GM12878 (cell line): ENCODE results near the gene HIVEP3. TPM values are rescaled to one million over a fixed set of nuclear protein-coding genes. Genes with fewer than 3 reads are reported as not detected.

ENCODE experiments used
- ATAC-seq: fragments of 200-7000 bp; cut with Tn5 transposase; 3 replicates; pipeline ENCODE4 v1.9.1; 2020; ENCODE audit warnings: mild to moderate bottlenecking, moderate library complexity
- BruUV-seq: library from RNA; stranded (reverse); fragments of 400-500 nt; replicated peaks from 2 replicates; lab custom pipeline; 2021; lab: Mats Ljungman, UMichigan
- CTCF ChIA-PET: fragments of 300-600 bp; sonication (Branson Sonifier 250); formaldehyde crosslinking; extraction: SDS; loops from one replicate; lab custom pipeline; 2021; ENCODE audit warnings: inconsistent platforms; lab: Yijun Ruan, JAX
- POLR2A ChIA-PET: fragments of 350-600 bp; formaldehyde crosslinking; extraction: SDS; loops from one replicate; lab custom pipeline; 2021; ENCODE audit warnings: inconsistent platforms; lab: Charles Lee
- RAD21 ChIA-PET: fragments of 300-600 bp; sonication (Branson Sonifier 250); formaldehyde crosslinking; loops from one replicate; lab custom pipeline; 2023; ENCODE audit warnings: antibody characterized with exemption; ENCODE audit not compliant: unreplicated experiment; lab: Charles Lee
- SMC1A ChIA-PET: fragments of 300-600 bp; sonication (Branson Sonifier 250); formaldehyde crosslinking; loops from one replicate; lab custom pipeline; 2023; ENCODE audit not compliant: unreplicated experiment, uncharacterized antibody; lab: Charles Lee
- DNase-seq: peaks from one replicate; pipeline ENCODE4 v3.0.0-alpha.2; 2011; ENCODE audit warnings: low read depth, low spot score
- FAIRE-seq: peaks from 3 replicates; lab custom pipeline; 2011; peaks lifted over from hg19 to GRCh38; lab: Jason Lieb, UNC
- H2AFZ ChIP-seq: 2 replicates; pipeline ENCODE4 v1.6.0; 2011; ENCODE audit warnings: low read depth, low read length, control low read depth; ENCODE audit not compliant: control insufficient read depth
- H3K27ac ChIP-seq: 2 replicates; pipeline ENCODE4 v1.5.1; 2011; ENCODE audit warnings: control low read depth; ENCODE audit not compliant: control insufficient read depth, insufficient read depth
- H3K27me3 ChIP-seq, 2 experiments: replicated peaks in 1 of 2; 2 replicates each; pipeline versions ENCODE4 v1.6.0 to v1.6.1; 2011; ENCODE audit warnings: low read length in 1 of 2; ENCODE audit not compliant: control insufficient read depth in 2 of 2, insufficient read depth in 2 of 2
- H3K36me3 ChIP-seq, 2 experiments: 2 replicates each; pipeline ENCODE4 v1.5.1; 2011; ENCODE audit warnings: low read length in 1 of 2; ENCODE audit not compliant: control insufficient read depth in 2 of 2, insufficient read depth in 2 of 2
- H3K4me1 ChIP-seq: 2 replicates; pipeline ENCODE4 v1.6.1; 2011; ENCODE audit warnings: mild to moderate bottlenecking, low read length, moderate library complexity, mixed read lengths; ENCODE audit not compliant: control insufficient read depth, insufficient read depth
- H3K4me2 ChIP-seq: 2 replicates; pipeline ENCODE4 v1.6.0; 2011; ENCODE audit warnings: control low read depth; ENCODE audit not compliant: control insufficient read depth, insufficient read depth
- H3K4me3 ChIP-seq: fragments of 200-600 bp; sonication (generic); 2 replicates; pipeline ENCODE4 v1.5.1; 2016
- H3K79me2 ChIP-seq: 2 replicates; pipeline ENCODE4 v1.6.0; 2011; ENCODE audit warnings: low read length; ENCODE audit not compliant: control insufficient read depth, insufficient read depth
- H3K9ac ChIP-seq: 2 replicates; pipeline ENCODE4 v1.8.0; 2011; ENCODE audit warnings: low read length, control low read depth, mixed read lengths; ENCODE audit not compliant: control insufficient read depth, insufficient read depth
- H3K9me3 ChIP-seq: replicated peaks from 3 replicates; pipeline ENCODE4 v1.5.1; 2011; ENCODE audit warnings: mild to moderate bottlenecking, low read length; ENCODE audit not compliant: control insufficient read depth, insufficient read depth
- H4K20me1 ChIP-seq: 2 replicates; pipeline ENCODE4 v1.6.0; 2011; ENCODE audit not compliant: control insufficient read depth, insufficient read depth
- CBFB ChIP-seq: IDR thresholded peaks from 2 replicates; pipeline ENCODE4 v1.6.1; 2016; ENCODE audit warnings: antibody characterized with exemption, low read depth
- CHD1 ChIP-seq: IDR thresholded peaks from 2 replicates; pipeline ENCODE4 v1.6.1; 2012; ENCODE audit warnings: low read depth, low read length, improper control_type of control experiment
- CHD2 ChIP-seq: IDR thresholded peaks from 2 replicates; pipeline ENCODE4 v1.6.1; 2011; ENCODE audit warnings: low read depth, low read length, improper control_type of control experiment, borderline replicate concordance
- CHD4 ChIP-seq: fragments of 200-600 bp; sonication (generic); IDR thresholded peaks from 2 replicates; pipeline ENCODE4 v1.6.1; 2016; ENCODE audit warnings: mild to moderate bottlenecking
- EED ChIP-seq: sonication (generic); IDR thresholded peaks from 2 replicates; pipeline ENCODE4 v1.6.1; 2016; ENCODE audit warnings: antibody characterized with exemption, low read depth
- EP300 ChIP-seq, 2 experiments: fragments of 150-350 bp in 1 of 2; IDR thresholded peaks; 2 replicates each; pipeline ENCODE4 v1.6.1; 2011 to 2012; ENCODE audit warnings: low read depth in 2 of 2, low read length in 2 of 2, borderline replicate concordance in 1 of 2, improper control_type of control experiment in 1 of 2, inconsistent platforms in 1 of 2; ENCODE audit not compliant: control insufficient read depth in 1 of 2
- EZH2 ChIP-seq: IDR thresholded peaks from 2 replicates; pipeline ENCODE4 v1.6.1; 2012; ENCODE audit warnings: low read depth, mild to moderate bottlenecking, control low read depth, inconsistent platforms, low read length, borderline replicate concordance; ENCODE audit not compliant: control insufficient read depth
- KAT2A ChIP-seq: conservative IDR thresholded peaks from 2 replicates; pipeline ENCODE4 v1.6.1; 2011; ENCODE audit warnings: low read depth, low read length; ENCODE audit not compliant: control insufficient read depth
- MYB ChIP-seq: fragments of 150-350 bp; IDR thresholded peaks from 2 replicates; pipeline ENCODE4 v1.6.1; 2014; ENCODE audit warnings: mild to moderate bottlenecking, low read depth, low read length, borderline replicate concordance
- NFYA ChIP-seq: IDR thresholded peaks from 2 replicates; pipeline ENCODE4 v1.6.1; 2011; ENCODE audit warnings: low read depth, mild to moderate bottlenecking, low read length, improper control_type of control experiment, borderline replicate concordance
- RUNX3 ChIP-seq: IDR thresholded peaks from 2 replicates; pipeline ENCODE4 v1.6.1; 2012; ENCODE audit warnings: low read length, inconsistent platforms
- SMARCA5 ChIP-seq: fragments of 450-650 bp; IDR thresholded peaks from 2 replicates; pipeline ENCODE4 v1.6.1; 2017; ENCODE audit warnings: mild to moderate bottlenecking
- YY1 ChIP-seq: IDR thresholded peaks from 2 replicates; pipeline ENCODE4 v1.6.1; 2011; ENCODE audit warnings: low read depth, mild to moderate bottlenecking, low read length
- ZNF622 ChIP-seq: fragments of 450-650 bp; IDR thresholded peaks from 2 replicates; pipeline ENCODE4 v1.6.1; 2017; ENCODE audit warnings: mild to moderate bottlenecking, inconsistent platforms
- WGBS: methylation state at CpG from one replicate; pipeline ENCODE4 v1.1.6; 2016; ENCODE audit warnings: low lambda C conversion rate; ENCODE audit not compliant: insufficient replicate concordance, insufficient coverage; ENCODE audit errors: missing lambda C conversion rate; 5-methylcytosine and 5-hydroxymethylcytosine counted together
- in situ Hi-C: fragments of 300-500 bp; cut with MboI; formaldehyde crosslinking; loops from 9 replicates; pipeline ENCODE4 v1.14.3; 2018; ENCODE audit warnings: mixed read lengths
- intact Hi-C: fragments of 100-400 bp; cut with micrococcal nuclease; formaldehyde crosslinking; loops from one replicate; pipeline ENCODE4 v1.14.2; 2022; ENCODE audit not compliant: unreplicated experiment
- polyA plus RNA-seq, 11 experiments: library from polyadenylated mRNA; depleted of rRNA in 4 of 11; unstranded in 6 of 11; stranded (reverse) in 5 of 11; fragments of >200 nt; fragmentation: Nextera tagmentation in 4 of 11; fragmentation: Illumina TruSeq in 1 of 11; extraction: Ambion mirVana in 4 of 11; extraction: Trizol in 1 of 11; gene quantifications; 1 replicate in 1 of 11; 2 replicates in 10 of 11; pipeline versions ENCODE4 v1.2.1 to v1.2.3, GENCODE V29; 2011 to 2016; ENCODE audit warnings: inconsistent platforms in 2 of 11, missing spikeins in 2 of 11, low read depth in 1 of 11
- total RNA-seq, 4 experiments: library from RNA; depleted of rRNA in 3 of 4; stranded (reverse); fragments of >200 nt in 3 of 4; fragmentation: Illumina TruSeq in 1 of 4; extraction: Trizol in 1 of 4; gene quantifications; 2 replicates each; pipeline versions ENCODE4 v1.2.1 to v1.2.3, GENCODE V29; 2013 to 2021
- TF ChIP-seq, protein P1 (sequence below): fragments of 450-650 bp; formaldehyde crosslinking; IDR thresholded peaks from 2 replicates; pipeline ENCODE4 v1.4.0; 2020; ENCODE audit warnings: mild to moderate bottlenecking, moderate library complexity
- TF ChIP-seq, protein P2 (sequence below): IDR thresholded peaks from 2 replicates; pipeline ENCODE4 v1.6.1; 2012; ENCODE audit warnings: mild to moderate bottlenecking, low read depth, low read length

The HIVEP3 gene
- total and polyA plus RNA-seq, 10 of the 15 experiments (the other 5 are each of a cell fraction or from before 2014, with no cell fraction given): 1.8 to 13.6 (median 3.8) TPM

DNA sequence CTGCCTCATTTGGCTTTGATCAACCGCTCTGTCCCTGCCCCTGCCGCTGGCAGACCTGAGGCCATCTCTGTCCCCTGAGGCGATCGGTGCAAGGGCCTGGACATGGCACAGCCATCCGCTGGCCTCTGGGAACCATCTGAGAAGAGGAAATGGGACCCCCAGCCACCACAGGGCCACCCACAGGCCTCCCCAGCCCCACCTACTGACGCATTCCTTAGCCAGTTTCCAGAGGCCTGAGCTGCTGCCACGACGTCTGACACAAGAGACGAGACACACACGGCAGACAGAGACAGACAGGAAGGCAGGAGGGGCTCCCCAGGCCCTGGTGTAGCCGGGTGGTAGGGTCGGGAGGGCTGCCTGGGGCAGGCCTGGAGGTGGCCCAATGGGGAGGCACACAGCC is 397.0 kb downstream of the HIVEP3 start (continued):
- TF ChIP-seq SMARCA5 (no peak), RUNX3 (no peak), CHD4 (no peak), MYB (no peak), ZNF622 (no peak), CHD1 (no peak), KAT2A (no peak)

DNA sequence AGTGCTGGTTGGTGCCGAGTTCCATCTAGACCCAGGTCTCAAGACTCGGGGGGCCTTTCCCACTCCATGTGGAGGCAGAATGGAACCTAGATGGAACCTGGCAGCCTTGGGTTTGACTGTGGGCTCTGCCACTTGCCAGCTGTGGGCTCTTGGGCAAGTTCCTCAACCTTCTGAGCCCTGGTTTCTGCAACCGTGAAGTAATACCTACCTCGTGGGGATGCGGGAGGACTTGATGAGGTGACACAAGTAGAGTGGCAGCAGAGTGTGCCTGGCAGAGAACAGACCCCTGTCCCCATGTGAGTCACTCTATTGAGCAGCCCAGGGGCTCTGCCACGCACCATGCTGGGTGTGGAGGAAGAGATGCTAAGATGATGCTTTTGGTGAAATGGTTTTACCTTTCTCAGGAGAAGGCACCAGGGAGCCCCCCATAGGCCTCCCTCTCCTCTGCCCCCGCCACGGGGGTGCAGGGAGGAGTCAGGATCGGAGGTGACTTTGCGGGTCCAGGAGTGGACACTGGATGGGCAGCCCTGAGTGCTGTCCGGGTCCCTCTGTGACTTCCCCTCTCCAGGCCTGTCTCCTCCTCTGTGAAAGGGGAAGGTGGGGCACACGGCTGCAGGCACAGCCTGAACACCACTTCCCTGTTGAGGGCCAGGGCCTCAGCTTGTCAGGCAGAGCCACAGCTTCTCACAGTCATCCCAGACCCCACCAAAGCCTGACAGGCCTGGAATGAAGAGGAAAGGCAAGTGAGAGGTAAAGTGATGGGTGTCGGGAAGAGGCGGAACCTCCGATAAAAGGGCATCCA is 397.6 kb downstream of the HIVEP3 start:
- Histone ChIP-seq H3K9ac (no peak overlapping the region), H3K4me1 (peaks cover 6% of the 10 kb centered on the region; the same call in 1 of the 2 replicates), H3K79me2 (no peaks in the 10 kb centered on the region), H3K9me3 (no peaks in the 10 kb centered on the region), H4K20me1 (no peaks in the 10 kb centered on the region), H3K27me3 (no peaks in the 10 kb centered on the region), H3K4me2 (no peak overlapping the region), H3K36me3 (no peaks in the 10 kb centered on the region; a peak in 2 of 4 replicates), H2AFZ (no peak overlapping the region), H3K4me3 (no peak overlapping the region), H3K27ac (no peak overlapping the region)
- RAD21 ChIA-PET: no interaction called here
- intact Hi-C loops (no loop called here), in situ Hi-C loops (no loop called here)
- CTCF ChIA-PET: no interaction called here
- SMC1A ChIA-PET: interaction anchor here (1.2 kb wide), 1 partner anchor 54 kb away, joined by 3 read pairs; no protein-coding TSS in a partner anchor
- POLR2A ChIA-PET: interaction anchor here (0.6 kb wide), 1 partner anchor 87 kb away, joined by 3 read pairs; no protein-coding TSS in a partner anchor
- ATAC-seq: no peak
- BruUV-seq: no TSS peak
- no peak for FAIRE-seq
- WGBS: 57% methylated on average over 12 of the region's 15 CpGs
- no peak for DNase-seq
- TF ChIP-seq, protein P1, sequence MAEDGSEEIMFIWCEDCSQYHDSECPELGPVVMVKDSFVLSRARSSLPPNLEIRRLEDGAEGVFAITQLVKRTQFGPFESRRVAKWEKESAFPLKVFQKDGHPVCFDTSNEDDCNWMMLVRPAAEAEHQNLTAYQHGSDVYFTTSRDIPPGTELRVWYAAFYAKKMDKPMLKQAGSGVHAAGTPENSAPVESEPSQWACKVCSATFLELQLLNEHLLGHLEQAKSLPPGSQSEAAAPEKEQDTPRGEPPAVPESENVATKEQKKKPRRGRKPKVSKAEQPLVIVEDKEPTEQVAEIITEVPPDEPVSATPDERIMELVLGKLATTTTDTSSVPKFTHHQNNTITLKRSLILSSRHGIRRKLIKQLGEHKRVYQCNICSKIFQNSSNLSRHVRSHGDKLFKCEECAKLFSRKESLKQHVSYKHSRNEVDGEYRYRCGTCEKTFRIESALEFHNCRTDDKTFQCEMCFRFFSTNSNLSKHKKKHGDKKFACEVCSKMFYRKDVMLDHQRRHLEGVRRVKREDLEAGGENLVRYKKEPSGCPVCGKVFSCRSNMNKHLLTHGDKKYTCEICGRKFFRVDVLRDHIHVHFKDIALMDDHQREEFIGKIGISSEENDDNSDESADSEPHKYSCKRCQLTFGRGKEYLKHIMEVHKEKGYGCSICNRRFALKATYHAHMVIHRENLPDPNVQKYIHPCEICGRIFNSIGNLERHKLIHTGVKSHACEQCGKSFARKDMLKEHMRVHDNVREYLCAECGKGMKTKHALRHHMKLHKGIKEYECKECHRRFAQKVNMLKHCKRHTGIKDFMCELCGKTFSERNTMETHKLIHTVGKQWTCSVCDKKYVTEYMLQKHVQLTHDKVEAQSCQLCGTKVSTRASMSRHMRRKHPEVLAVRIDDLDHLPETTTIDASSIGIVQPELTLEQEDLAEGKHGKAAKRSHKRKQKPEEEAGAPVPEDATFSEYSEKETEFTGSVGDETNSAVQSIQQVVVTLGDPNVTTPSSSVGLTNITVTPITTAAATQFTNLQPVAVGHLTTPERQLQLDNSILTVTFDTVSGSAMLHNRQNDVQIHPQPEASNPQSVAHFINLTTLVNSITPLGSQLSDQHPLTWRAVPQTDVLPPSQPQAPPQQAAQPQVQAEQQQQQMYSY (CRISPR knock-in tag): no peak
- TF ChIP-seq EED (no peak), CBFB (no peak), EP300 (IDR thresholded peaks at IDR 0.05; ENCODE audit: borderline replicate concordance in 1 of 2, control insufficient read depth in 1 of 2, low read depth in 2 of 2, low read length in 2 of 2) (no peak), CHD2 (no peak), NFYA (no peak), EZH2 (no peak), YY1 (no peak)
- TF ChIP-seq, protein P2, sequence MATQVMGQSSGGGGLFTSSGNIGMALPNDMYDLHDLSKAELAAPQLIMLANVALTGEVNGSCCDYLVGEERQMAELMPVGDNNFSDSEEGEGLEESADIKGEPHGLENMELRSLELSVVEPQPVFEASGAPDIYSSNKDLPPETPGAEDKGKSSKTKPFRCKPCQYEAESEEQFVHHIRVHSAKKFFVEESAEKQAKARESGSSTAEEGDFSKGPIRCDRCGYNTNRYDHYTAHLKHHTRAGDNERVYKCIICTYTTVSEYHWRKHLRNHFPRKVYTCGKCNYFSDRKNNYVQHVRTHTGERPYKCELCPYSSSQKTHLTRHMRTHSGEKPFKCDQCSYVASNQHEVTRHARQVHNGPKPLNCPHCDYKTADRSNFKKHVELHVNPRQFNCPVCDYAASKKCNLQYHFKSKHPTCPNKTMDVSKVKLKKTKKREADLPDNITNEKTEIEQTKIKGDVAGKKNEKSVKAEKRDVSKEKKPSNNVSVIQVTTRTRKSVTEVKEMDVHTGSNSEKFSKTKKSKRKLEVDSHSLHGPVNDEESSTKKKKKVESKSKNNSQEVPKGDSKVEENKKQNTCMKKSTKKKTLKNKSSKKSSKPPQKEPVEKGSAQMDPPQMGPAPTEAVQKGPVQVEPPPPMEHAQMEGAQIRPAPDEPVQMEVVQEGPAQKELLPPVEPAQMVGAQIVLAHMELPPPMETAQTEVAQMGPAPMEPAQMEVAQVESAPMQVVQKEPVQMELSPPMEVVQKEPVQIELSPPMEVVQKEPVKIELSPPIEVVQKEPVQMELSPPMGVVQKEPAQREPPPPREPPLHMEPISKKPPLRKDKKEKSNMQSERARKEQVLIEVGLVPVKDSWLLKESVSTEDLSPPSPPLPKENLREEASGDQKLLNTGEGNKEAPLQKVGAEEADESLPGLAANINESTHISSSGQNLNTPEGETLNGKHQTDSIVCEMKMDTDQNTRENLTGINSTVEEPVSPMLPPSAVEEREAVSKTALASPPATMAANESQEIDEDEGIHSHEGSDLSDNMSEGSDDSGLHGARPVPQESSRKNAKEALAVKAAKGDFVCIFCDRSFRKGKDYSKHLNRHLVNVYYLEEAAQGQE: no peak
